ENCODE data around the gene DPH6. TPM values are rescaled to one million over a fixed set of nuclear protein-coding genes. Genes with fewer than 3 reads are reported as not detected.

The DPH6 gene
- total RNA-seq, 1 donor from 2014 or later: 18.8 TPM

GRCh38 chr15:35567392-35567791 is 21.4 kb upstream of the DPH6 start:
- Mint-ChIP-seq H3K36me3 (ENCODE audit: low read depth) (no peaks in the 10 kb centered on the region), H3K9me3 (no peaks in the 10 kb centered on the region)

GRCh38 chr15:35566991-35567390 is 21.0 kb upstream of the DPH6 start:
- Mint-ChIP-seq H3K27ac (no peak overlapping the region), H3K9me3 (no peaks in the 10 kb centered on the region), H3K4me3 (no peak overlapping the region), H3K36me3 (ENCODE audit: low read depth) (no peaks in the 10 kb centered on the region), H3K4me1 (no peaks in the 10 kb centered on the region), H3K27me3 (peaks cover 4% of the 10 kb centered on the region)
- intact Hi-C loops (cut with micrococcal nuclease): no loop called here
- TF ChIP-seq CTCF (IDR thresholded peaks at IDR 0.05): no peak
- ATAC-seq (ENCODE audit: low read depth) (no peak), DNase-seq (no peak)
- ChIA-PET CTCF (no interaction called here), POLR2A (no interaction called here)

More at GRCh38 chr15:35567392-35567791, 21.4 kb upstream of the DPH6 start:
- Mint-ChIP-seq H3K27ac (no peak overlapping the region), H3K4me3 (no peak overlapping the region), H3K27me3 (peaks cover 4% of the 10 kb centered on the region), H3K4me1 (no peaks in the 10 kb centered on the region)
- ATAC-seq (ENCODE audit: low read depth) (no peak), DNase-seq (no peak)
- intact Hi-C loops (cut with micrococcal nuclease): no loop called here
- no peak for TF ChIP-seq CTCF (IDR thresholded peaks at IDR 0.05)
- CTCF ChIA-PET: no interaction called here
- POLR2A ChIA-PET: no interaction called here

- intact Hi-C loops (cut with micrococcal nuclease): no loop called here
- Mint-ChIP-seq H3K27ac (no peak overlapping the region), H3K9me3 (no peaks in the 10 kb centered on the region), H3K36me3 (ENCODE audit: low read depth) (no peaks in the 10 kb centered on the region), H3K27me3 (peaks cover under 1% of the 10 kb centered on the region), H3K4me3 (no peak overlapping the region), H3K4me1 (no peaks in the 10 kb centered on the region)
- no peak for TF ChIP-seq CTCF (IDR thresholded peaks at IDR 0.05)
- ChIA-PET POLR2A (no interaction called here), CTCF (no interaction called here)
- no peak for DNase-seq
- no peak for ATAC-seq (ENCODE audit: low read depth)
Observed at GRCh38 chr15:35565901-35566300, 19.9 kb upstream of the DPH6 start.

GRCh38 chr15:35562641-35563040 is 16.7 kb upstream of the DPH6 start:
- DNase-seq: no peak
- TF ChIP-seq CTCF (IDR thresholded peaks at IDR 0.05): no peak

GRCh38 chr15:35561308-35561707 is 15.3 kb upstream of the DPH6 start:
- TF ChIP-seq CTCF (IDR thresholded peaks at IDR 0.05): no peak
- CTCF ChIA-PET: no interaction called here
- H3K9me3 Mint-ChIP-seq: no peaks in the 10 kb centered on the region
- no peak for DNase-seq
- H3K36me3 Mint-ChIP-seq (ENCODE audit: low read depth): no peaks in the 10 kb centered on the region
- intact Hi-C loops (cut with micrococcal nuclease): no loop called here
- POLR2A ChIA-PET: no interaction called here
- H3K4me3 Mint-ChIP-seq: no peak overlapping the region
- no peaks in the 10 kb centered on the region for H3K4me1 Mint-ChIP-seq
- no peaks in the 10 kb centered on the region for H3K27me3 Mint-ChIP-seq
- no peak for ATAC-seq (ENCODE audit: low read depth)
- no peak overlapping the region for H3K27ac Mint-ChIP-seq

More at GRCh38 chr15:35562641-35563040, 16.7 kb upstream of the DPH6 start:
- H3K4me1 Mint-ChIP-seq: no peaks in the 10 kb centered on the region
- POLR2A ChIA-PET: interaction anchor here (0.6 kb wide), 1 partner anchor 1828 kb away, joined by 3 read pairs; no protein-coding TSS in a partner anchor
- no peaks in the 10 kb centered on the region for H3K27me3 Mint-ChIP-seq
- no peak overlapping the region for H3K27ac Mint-ChIP-seq
- no peak overlapping the region for H3K4me3 Mint-ChIP-seq
- CTCF ChIA-PET: no interaction called here
- H3K9me3 Mint-ChIP-seq: no peaks in the 10 kb centered on the region
- no peaks in the 10 kb centered on the region for H3K36me3 Mint-ChIP-seq (ENCODE audit: low read depth)
- ATAC-seq (ENCODE audit: low read depth): no peak
- intact Hi-C loops (cut with micrococcal nuclease): no loop called here

Data from activated B cell treated with CpG ODN at 0.5 μM for 24 hours (primary cell).